AG04450 (cell line): ENCODE measurements around the gene MAGEB17. TPM values are rescaled to one million over a fixed set of nuclear protein-coding genes. Genes with fewer than 3 reads are reported as not detected.
"Not testable (repeated sequence)": the region's sequence is repeated elsewhere in the genome, so short reads cannot be mapped to it uniquely, and the experiment has no call there.

ENCODE experiments used
- CTCF ChIA-PET: fragments of 300-600, 350-600 bp; formaldehyde crosslinking; extraction: SDS; loops from one replicate; lab custom pipeline; 2022; ENCODE audit warnings: antibody characterized with exemption, inconsistent platforms; lab: Charles Lee
- POLR2A ChIA-PET: fragments of 350-600 bp; formaldehyde crosslinking; extraction: SDS; loops from one replicate; lab custom pipeline; 2021; ENCODE audit warnings: antibody characterized with exemption, inconsistent platforms; lab: Yijun Ruan, JAX
- DNase-seq: peaks from one replicate; pipeline ENCODE4 v3.0.0-alpha.2; 2011; ENCODE audit warnings: low read depth, low spot score
- H3K27ac ChIP-seq: one replicate; pipeline ENCODE4 v1.5.1; 2012; ENCODE audit warnings: low read depth, low read length, control low read depth
- H3K27me3 ChIP-seq: one replicate; pipeline ENCODE4 v1.6.0; 2012; ENCODE audit warnings: low read length; ENCODE audit not compliant: control insufficient read depth, insufficient read depth
- H3K4me3 ChIP-seq: 2 replicates; pipeline ENCODE4 v1.5.1; 2011; ENCODE audit warnings: mild to moderate bottlenecking, low read depth, low read length, control low read depth
- H3K9me3 ChIP-seq: 2 replicates; pipeline ENCODE4 v1.5.1; 2012; ENCODE audit warnings: low read length; ENCODE audit not compliant: control insufficient read depth, insufficient read depth
- CTCF ChIP-seq: IDR thresholded peaks from 2 replicates; pipeline ENCODE4 v1.5.1; 2011; ENCODE audit warnings: low read depth, low read length, control low read depth, inconsistent platforms
- polyA plus RNA-seq: library from polyadenylated mRNA; depleted of rRNA; stranded (reverse); fragments of >200 nt; gene quantifications from 2 replicates; pipeline ENCODE4 v1.2.3, GENCODE V29; 2011

MAGEB17 gene
- polyA plus RNA-seq, 1 experiment: 0.05 TPM

DNA sequence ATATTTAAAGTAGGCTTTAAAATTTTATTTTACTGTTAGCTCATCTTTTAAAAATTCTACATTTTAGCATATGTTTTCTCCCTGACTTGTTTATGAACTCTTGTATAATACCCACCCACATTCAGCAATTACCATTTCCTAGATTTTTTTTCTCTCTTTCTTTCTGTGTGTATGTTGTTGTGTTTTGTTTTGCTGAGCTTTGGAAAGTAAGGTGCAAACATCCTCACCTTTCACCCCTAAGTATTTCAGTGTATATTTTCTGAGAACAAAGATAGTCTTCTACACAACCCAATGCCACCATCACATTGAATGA lies 25.1 kb upstream of the MAGEB17 start:
- DNase-seq: no peak
- CTCF ChIA-PET: interaction anchor here (0.7 to 1.9 kb wide), 2 partner anchors 20 to 109 kb away, joined by 5 read pairs; partner anchors contain the start of gene GRPR
- no peak for TF ChIP-seq CTCF
- Histone ChIP-seq H3K27ac (no peak overlapping the region), H3K4me3 (no peak overlapping the region), H3K27me3 (no peaks in the 10 kb centered on the region), H3K9me3 (no peaks in the 10 kb centered on the region)
- POLR2A ChIA-PET: no interaction called here

DNA sequence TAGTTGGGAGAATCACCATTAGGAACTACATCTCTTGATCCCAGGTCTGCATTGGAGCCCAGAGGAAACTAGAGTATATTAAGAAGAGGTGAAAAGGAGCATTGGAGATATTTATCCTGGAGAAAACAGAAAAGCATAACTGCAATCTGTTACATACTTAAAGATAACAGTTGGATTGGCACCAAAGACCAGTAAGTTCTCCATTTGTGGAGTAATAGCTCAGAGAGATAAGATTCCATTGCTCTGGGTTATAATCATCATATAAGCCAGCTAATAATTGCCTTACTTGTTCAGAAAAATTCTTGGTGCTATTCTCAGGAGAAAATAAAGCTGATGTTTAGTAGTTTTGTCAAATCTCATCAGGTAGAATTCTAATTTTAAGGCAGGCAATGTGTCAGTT lies 23.3 kb upstream of the MAGEB17 start:
- DNase-seq: no peak
- Histone ChIP-seq H3K27me3 (no peaks in the 10 kb centered on the region), H3K4me3 (no peak overlapping the region), H3K9me3 (no peaks in the 10 kb centered on the region), H3K27ac (no peak overlapping the region)
- no peak for TF ChIP-seq CTCF
- POLR2A ChIA-PET: no interaction called here
- CTCF ChIA-PET: interaction anchor here (1.0 to 1.9 kb wide), 2 partner anchors 21 to 213 kb away, joined by 3 to 5 read pairs; partner anchors contain the start of gene GRPR

- no peak overlapping the region for H3K4me3 ChIP-seq
- CTCF ChIA-PET: no interaction called here
- H3K27ac ChIP-seq: no peak overlapping the region
- no peak for DNase-seq
- H3K27me3 ChIP-seq: no peaks in the 10 kb centered on the region
- POLR2A ChIA-PET: no interaction called here
- TF ChIP-seq CTCF: no peak
- H3K9me3 ChIP-seq: no peaks in the 10 kb centered on the region
Measured at GRCh38 chrX:16144420-16144819, 22.9 kb upstream of the MAGEB17 start.

- DNase-seq, POLR2A ChIA-PET, CTCF ChIA-PET, H3K9me3 ChIP-seq, H3K27ac ChIP-seq, H3K27me3 ChIP-seq, H3K4me3 ChIP-seq: not testable (repeated sequence)
Measured at GRCh38 chrX:16145093-16145492, 22.2 kb upstream of the MAGEB17 start.

- Histone ChIP-seq H3K9me3 (no peaks in the 10 kb centered on the region), H3K27me3 (no peaks in the 10 kb centered on the region), H3K27ac (no peak overlapping the region), H3K4me3 (no peak overlapping the region)
- no peak for TF ChIP-seq CTCF
- CTCF ChIA-PET: no interaction called here
- POLR2A ChIA-PET: no interaction called here
- DNase-seq: no peak
Measured at GRCh38 chrX:16145656-16146055, 21.6 kb upstream of the MAGEB17 start.

DNA sequence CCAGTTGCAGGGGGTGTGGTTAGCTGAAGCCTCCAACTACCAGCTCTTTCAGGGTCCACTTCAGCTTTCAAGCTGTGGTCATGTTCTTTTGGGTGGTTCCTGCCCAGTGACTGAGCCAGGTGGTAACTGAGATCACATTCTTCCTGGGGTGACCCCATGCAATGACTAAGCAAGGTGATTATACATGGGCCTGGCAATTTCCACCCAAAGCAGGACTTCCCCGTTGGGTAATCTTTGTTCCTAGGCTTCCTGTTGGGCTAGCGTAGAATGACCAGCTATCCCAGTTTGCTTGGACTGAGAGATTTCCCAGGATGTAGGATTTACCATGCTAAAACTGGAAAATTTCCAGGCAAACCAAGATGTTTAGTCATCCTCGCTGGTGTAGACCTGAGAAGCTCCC lies 18.4 kb upstream of the MAGEB17 start:
- no peak for TF ChIP-seq CTCF
- ChIA-PET CTCF (interaction anchor here (1.2 kb wide), 1 partner anchor 26 kb away, joined by 3 read pairs; no protein-coding TSS in a partner anchor), POLR2A (no interaction called here)
- Histone ChIP-seq H3K27me3 (no peaks in the 10 kb centered on the region), H3K9me3 (no peaks in the 10 kb centered on the region), H3K27ac (no peak overlapping the region), H3K4me3 (no peak overlapping the region)
- DNase-seq: no peak
